Measurements from ENCODE around the gene LRMDA. TPM values are rescaled to one million over a fixed set of nuclear protein-coding genes. Genes with fewer than 3 reads are reported as not detected.

LRMDA gene
- total RNA-seq, 4 donors from 2014 or later: 12.0 to 15.9 (median 13.9) TPM

DNA sequence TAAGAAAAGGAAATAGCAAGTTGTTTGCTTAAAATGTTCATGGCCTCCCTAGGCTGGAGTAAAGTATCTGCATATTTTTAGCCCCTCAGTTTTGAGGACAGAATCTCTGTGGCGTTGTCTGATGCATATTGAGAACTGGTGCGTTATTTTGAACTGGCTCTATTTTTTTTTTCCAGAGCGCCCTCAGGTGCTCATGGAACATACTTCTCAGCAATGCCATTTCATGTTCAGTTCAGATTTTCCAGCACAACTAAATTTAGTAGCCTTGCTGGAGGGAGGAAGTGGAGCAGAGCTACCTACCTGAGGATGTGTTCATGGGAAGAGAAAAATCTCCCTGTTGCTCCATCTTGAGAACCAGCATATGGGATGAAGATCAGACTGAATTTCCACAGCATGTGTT, 870.5 kb downstream of the LRMDA start:
- no peak for ATAC-seq (ENCODE audit: low FRiP score)
- TF ChIP-seq, protein P1, sequence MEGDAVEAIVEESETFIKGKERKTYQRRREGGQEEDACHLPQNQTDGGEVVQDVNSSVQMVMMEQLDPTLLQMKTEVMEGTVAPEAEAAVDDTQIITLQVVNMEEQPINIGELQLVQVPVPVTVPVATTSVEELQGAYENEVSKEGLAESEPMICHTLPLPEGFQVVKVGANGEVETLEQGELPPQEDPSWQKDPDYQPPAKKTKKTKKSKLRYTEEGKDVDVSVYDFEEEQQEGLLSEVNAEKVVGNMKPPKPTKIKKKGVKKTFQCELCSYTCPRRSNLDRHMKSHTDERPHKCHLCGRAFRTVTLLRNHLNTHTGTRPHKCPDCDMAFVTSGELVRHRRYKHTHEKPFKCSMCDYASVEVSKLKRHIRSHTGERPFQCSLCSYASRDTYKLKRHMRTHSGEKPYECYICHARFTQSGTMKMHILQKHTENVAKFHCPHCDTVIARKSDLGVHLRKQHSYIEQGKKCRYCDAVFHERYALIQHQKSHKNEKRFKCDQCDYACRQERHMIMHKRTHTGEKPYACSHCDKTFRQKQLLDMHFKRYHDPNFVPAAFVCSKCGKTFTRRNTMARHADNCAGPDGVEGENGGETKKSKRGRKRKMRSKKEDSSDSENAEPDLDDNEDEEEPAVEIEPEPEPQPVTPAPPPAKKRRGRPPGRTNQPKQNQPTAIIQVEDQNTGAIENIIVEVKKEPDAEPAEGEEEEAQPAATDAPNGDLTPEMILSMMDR (IDR thresholded peaks at IDR 0.05): no peak
- no peak for DNase-seq (ENCODE audit: low spot score)

DNA sequence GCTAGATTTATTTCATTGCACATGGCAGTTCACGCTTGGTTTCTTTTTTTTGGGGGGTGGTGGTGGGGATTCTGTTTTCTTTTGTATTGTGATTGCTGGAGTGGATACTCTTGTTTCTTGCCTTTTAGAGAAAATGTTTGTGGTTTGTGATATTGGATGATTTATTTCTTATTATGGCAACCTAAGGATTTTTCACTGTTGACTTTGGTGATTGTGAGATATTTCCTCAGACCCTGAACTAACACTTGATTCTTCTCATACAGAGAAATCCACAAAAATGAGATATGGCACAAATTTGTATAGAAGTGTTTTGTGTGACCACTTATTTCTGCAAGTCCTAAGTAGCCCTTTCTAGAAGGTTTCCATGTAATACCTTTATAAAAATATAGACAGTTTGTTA, 871.1 kb downstream of the LRMDA start:
- TF ChIP-seq, protein P1 (IDR thresholded peaks at IDR 0.05): no peak
- DNase-seq (ENCODE audit: low spot score) (no peak), ATAC-seq (ENCODE audit: low FRiP score) (no peak)

- DNase-seq (ENCODE audit: low spot score): no peak
- TF ChIP-seq, protein P1 (IDR thresholded peaks at IDR 0.05): no peak
- no peak for ATAC-seq (ENCODE audit: low FRiP score)
Measured at GRCh38 chr10:76302961-76303630, 871.7 kb downstream of the LRMDA start.

- DNase-seq (ENCODE audit: low spot score): no peak
- TF ChIP-seq, protein P1 (IDR thresholded peaks at IDR 0.05): no peak
- ATAC-seq (ENCODE audit: low FRiP score): no peak
Measured at GRCh38 chr10:76303682-76304316, 872.4 kb downstream of the LRMDA start.

GRCh38 chr10:76305930-76306615, 874.6 kb downstream of the LRMDA start:
- no peak for DNase-seq (ENCODE audit: low spot score)
- no peak for ATAC-seq (ENCODE audit: low FRiP score)
- TF ChIP-seq, protein P1 (IDR thresholded peaks at IDR 0.05): no peak

DNA sequence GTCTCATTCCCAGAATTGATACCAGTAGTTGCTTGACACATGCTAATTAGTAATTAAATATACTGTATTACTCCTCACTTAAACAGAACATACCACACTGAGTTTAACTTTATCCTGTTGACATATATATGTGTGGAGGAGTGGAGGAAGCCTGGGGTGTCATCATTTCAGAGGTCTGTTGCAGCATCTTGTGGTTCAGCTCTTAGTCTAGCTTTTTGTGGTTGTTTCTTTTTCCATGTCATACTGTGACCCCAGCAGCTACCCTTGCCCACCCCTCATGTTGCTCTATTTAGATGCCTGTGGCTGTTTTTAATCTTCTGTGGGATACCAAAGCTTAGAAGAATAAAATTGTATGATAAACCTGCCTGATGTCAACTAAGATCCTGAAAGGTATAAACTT, 875.4 kb downstream of the LRMDA start:
- ATAC-seq (ENCODE audit: low FRiP score) (no peak), DNase-seq (ENCODE audit: low spot score) (no peak)
- TF ChIP-seq, protein P1 (IDR thresholded peaks at IDR 0.05): no peak

Measured in omental fat pad (tissue), 4 donors.